Osteoblast (primary cell): ENCODE results near the gene SLC35B1. TPM values are rescaled to one million over a fixed set of nuclear protein-coding genes. Genes with fewer than 3 reads are reported as not detected.

Experiments used
- DNase-seq: peaks from one replicate; pipeline ENCODE4 v3.0.0; 2011; ENCODE audit warnings: low spot score, mixed read lengths; ENCODE audit not compliant: insufficient read length; ENCODE audit errors: missing footprints
- H2AFZ ChIP-seq: 2 replicates; pipeline ENCODE4 v1.6.0; 2011; ENCODE audit warnings: mild to moderate bottlenecking, low read length
- H3K27ac ChIP-seq: 2 replicates; pipeline ENCODE4 v1.5.1; 2011; ENCODE audit warnings: mild to moderate bottlenecking, low read depth, low read length, moderate library complexity
- H3K27me3 ChIP-seq: 2 replicates; pipeline ENCODE4 v1.6.0; 2012; ENCODE audit warnings: mild to moderate bottlenecking, control low read depth, inconsistent platforms, low read length, moderate library complexity; ENCODE audit not compliant: insufficient read depth
- H3K36me3 ChIP-seq: 2 replicates; pipeline ENCODE4 v1.5.1; 2011; ENCODE audit warnings: mild to moderate bottlenecking, low read length, control low read depth, moderate library complexity; ENCODE audit not compliant: insufficient read depth
- H3K4me1 ChIP-seq: 2 replicates; pipeline ENCODE4 v1.5.1; 2011; ENCODE audit warnings: mild to moderate bottlenecking, low read length, control low read depth, moderate library complexity; ENCODE audit not compliant: insufficient read depth
- H3K4me2 ChIP-seq: 2 replicates; pipeline ENCODE4 v1.6.0; 2011; ENCODE audit warnings: mild to moderate bottlenecking, low read length; ENCODE audit not compliant: insufficient read depth
- H3K4me3 ChIP-seq: fragments of 200-600 bp; sonication (generic); 3 replicates; pipeline ENCODE4 v1.5.1; 2012; ENCODE audit warnings: mild to moderate bottlenecking, low read length, inconsistent platforms; ENCODE audit not compliant: insufficient read depth
- H3K79me2 ChIP-seq: 2 replicates; pipeline ENCODE4 v1.6.0; 2012; ENCODE audit warnings: mild to moderate bottlenecking, low read length, control low read depth, inconsistent platforms; ENCODE audit not compliant: insufficient read depth
- H3K9me3 ChIP-seq: 2 replicates; pipeline ENCODE4 v1.5.1; 2011; ENCODE audit warnings: low read depth, low read length, control low read depth
- H4K20me1 ChIP-seq: 2 replicates; pipeline ENCODE4 v1.6.0; 2012; ENCODE audit warnings: mild to moderate bottlenecking, low read length, control low read depth; ENCODE audit not compliant: insufficient read depth
- CTCF ChIP-seq: IDR thresholded peaks from 2 replicates; pipeline ENCODE4 v1.5.1; 2011; ENCODE audit warnings: mild to moderate bottlenecking, low read depth, low read length, moderate library complexity; ENCODE audit errors: extremely low read depth
- total RNA-seq: library from RNA; depleted of rRNA; stranded (reverse); fragments of >200 nt; gene quantifications from 2 replicates; pipeline ENCODE4 v1.2.3, GENCODE V29; 2012

The SLC35B1 gene
- total RNA-seq, 1 donor: 48.1 TPM

- peaks cover 8% of the 10 kb centered on the region for H3K4me1 ChIP-seq
- no peaks in the 10 kb centered on the region for H3K9me3 ChIP-seq
- H2AFZ ChIP-seq: no peak overlapping the region
- H4K20me1 ChIP-seq: no peaks in the 10 kb centered on the region
- H3K27ac ChIP-seq: no peak overlapping the region
- no peak overlapping the region for H3K4me2 ChIP-seq
- H3K27me3 ChIP-seq: no peaks in the 10 kb centered on the region
- TF ChIP-seq CTCF: no peak
- no peak overlapping the region for H3K4me3 ChIP-seq
- H3K36me3 ChIP-seq: peaks cover 4% of the 10 kb centered on the region
- no peaks in the 10 kb centered on the region for H3K79me2 ChIP-seq
- no peak for DNase-seq
Measured at GRCh38 chr17:49715717-49716279, 8.0 kb upstream of the SLC35B1 start.

- H3K4me3 ChIP-seq: no peak overlapping the region
Measured at GRCh38 chr17:49715216-49715615, 7.5 kb upstream of the SLC35B1 start.

GRCh38 chr17:49708515-49709183, 885 bp upstream of the SLC35B1 start:
- H3K27ac ChIP-seq: peak overlapping the region; percentile 99
- peak; percentile 8 for TF ChIP-seq CTCF

More at GRCh38 chr17:49715216-49715615, 7.5 kb upstream of the SLC35B1 start:
- no peaks in the 10 kb centered on the region for H4K20me1 ChIP-seq
- no peak overlapping the region for H2AFZ ChIP-seq
- H3K36me3 ChIP-seq: peaks cover 4% of the 10 kb centered on the region
- TF ChIP-seq CTCF: no peak
- H3K79me2 ChIP-seq: no peaks in the 10 kb centered on the region
- no peaks in the 10 kb centered on the region for H3K9me3 ChIP-seq
- H3K4me2 ChIP-seq: no peak overlapping the region
- H3K27ac ChIP-seq: no peak overlapping the region
- DNase-seq: no peak
- H3K4me1 ChIP-seq: peaks cover 8% of the 10 kb centered on the region
- no peaks in the 10 kb centered on the region for H3K27me3 ChIP-seq

GRCh38 chr17:49707246-49707607, 537 bp downstream of the SLC35B1 start:
- Histone ChIP-seq H3K79me2 (peaks cover 22% of the 10 kb centered on the region), H3K9me3 (no peaks in the 10 kb centered on the region), H4K20me1 (peaks cover 2% of the 10 kb centered on the region), H3K4me2 (peak overlapping the region; percentile 92), H3K27ac (peak overlapping the region; percentile 99), H3K36me3 (peaks cover 37% of the 10 kb centered on the region), H2AFZ (peak overlapping the region; percentile 95), H3K4me1 (peaks cover 18% of the 10 kb centered on the region), H3K27me3 (no peaks in the 10 kb centered on the region), H3K4me3 (peak overlapping the region; percentile 91)
- no peak for DNase-seq
- no peak for TF ChIP-seq CTCF

More at GRCh38 chr17:49708515-49709183, 885 bp upstream of the SLC35B1 start:
- peaks cover 22% of the 10 kb centered on the region for H3K79me2 ChIP-seq
- no peaks in the 10 kb centered on the region for H3K27me3 ChIP-seq
- H3K9me3 ChIP-seq: no peaks in the 10 kb centered on the region
- peaks cover 18% of the 10 kb centered on the region for H3K4me1 ChIP-seq
- H3K4me2 ChIP-seq: peak overlapping the region; percentile 92
- peaks cover 23% of the 10 kb centered on the region for H3K36me3 ChIP-seq
- H3K4me3 ChIP-seq: peak overlapping the region; percentile 91
- peak overlapping the region; percentile 84 for H2AFZ ChIP-seq
- H4K20me1 ChIP-seq: peaks cover 2% of the 10 kb centered on the region
- DNase-seq: no peak
